ENCODE results near the gene OSM.

The OSM gene

DNA sequence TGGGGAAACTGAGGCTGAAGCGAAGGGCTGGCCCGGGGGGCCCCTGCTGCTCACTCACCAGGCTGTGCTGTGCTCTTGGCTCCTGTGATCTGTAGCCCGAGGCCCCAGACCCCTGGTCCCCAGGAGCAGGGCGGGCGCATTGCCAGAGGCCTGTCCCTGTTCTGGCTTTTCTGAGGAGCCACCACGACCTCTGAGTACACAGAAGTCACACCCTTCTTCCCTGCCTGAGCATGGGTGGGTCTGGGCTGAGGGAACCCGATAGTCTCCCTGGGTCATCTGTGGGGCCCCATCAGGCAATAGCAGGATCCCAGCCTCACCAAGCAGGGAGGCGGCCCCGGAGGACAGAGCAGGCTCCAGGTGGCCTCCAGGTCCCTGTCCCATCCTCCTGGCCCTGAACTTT is 17.5 kb upstream of the OSM start:
- no peak for DNase-seq

DNA sequence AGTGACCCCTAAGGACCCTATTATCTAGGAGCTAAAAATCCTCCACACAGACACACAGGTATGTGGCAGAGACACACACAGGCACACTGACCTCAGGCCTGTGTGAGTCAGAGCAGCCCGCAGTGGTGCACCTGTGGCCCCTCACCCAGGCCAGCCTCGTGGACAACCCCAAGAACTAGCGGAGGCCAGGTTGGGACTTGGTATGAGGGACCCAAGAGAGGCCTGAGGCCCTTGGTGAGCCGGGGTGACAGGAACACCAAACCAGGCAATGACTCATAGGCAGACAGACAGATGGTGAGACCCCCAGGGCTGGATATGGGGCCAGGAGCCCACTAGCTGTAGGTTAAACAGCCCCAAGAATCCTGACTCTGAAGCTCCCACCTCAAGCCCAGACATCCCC is 16.7 kb upstream of the OSM start:
- no peak for DNase-seq

DNA sequence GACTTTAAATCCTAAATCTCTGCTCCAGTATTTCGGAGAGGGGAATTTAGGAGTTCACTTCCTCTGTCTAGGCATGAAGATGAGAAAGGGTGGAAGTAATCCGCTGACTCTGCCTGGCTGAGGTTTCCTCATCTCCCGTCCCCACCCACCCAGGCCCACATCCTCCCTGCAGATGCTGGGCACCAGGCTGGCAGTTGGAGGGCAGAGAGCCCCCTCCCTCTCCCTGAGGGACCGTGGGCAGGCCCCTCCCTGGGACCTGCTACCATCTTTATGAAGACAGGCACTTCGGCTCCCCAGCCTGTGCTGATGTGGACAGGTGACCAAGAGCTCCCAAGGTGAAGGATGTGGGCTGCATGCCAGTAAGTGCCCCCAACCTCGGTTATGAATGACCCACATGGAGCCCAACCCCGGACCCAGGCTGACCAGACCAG is 16.0 kb upstream of the OSM start:
- DNase-seq = no peak

DNA sequence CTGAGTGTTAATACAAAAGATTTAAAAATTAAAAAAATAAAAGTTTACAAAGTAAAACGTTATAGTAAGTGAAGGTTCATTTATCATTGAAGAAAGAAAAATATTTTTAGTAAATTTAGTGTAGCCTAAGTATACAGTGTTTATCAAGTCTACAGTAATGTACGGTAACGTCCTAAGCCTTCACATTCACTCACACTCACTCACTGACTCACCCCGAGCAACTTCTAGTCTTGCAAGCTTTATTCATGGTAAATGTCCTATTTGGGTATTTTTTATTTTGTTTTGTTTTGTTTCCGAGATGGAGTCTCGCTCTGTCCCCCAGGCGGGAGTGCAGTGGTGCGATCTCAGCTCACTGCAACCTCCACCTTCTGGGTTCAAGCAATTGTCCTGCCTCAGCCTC is 13.9 kb upstream of the OSM start:
- DNase-seq = no peak

DNA sequence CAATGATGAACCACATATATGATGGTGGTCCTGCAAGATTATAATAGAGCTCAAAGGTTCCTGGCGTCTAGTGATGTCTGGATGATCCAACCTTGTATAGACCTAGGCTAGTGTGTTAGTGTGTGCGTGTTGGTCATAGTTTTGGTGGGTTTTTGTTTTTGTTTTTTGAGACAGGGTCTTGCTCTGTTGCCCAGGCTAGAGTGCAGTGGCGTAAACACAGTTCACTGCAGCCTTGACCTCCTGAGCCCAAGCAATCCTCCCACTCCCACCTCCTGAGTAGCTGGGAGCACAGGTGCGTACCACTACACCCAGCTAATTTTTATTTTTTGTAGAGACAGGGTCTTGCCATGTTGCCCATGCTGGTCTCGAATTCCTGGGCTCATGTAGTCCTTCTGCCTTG is 13.3 kb upstream of the OSM start:
- no peak for DNase-seq

DNA sequence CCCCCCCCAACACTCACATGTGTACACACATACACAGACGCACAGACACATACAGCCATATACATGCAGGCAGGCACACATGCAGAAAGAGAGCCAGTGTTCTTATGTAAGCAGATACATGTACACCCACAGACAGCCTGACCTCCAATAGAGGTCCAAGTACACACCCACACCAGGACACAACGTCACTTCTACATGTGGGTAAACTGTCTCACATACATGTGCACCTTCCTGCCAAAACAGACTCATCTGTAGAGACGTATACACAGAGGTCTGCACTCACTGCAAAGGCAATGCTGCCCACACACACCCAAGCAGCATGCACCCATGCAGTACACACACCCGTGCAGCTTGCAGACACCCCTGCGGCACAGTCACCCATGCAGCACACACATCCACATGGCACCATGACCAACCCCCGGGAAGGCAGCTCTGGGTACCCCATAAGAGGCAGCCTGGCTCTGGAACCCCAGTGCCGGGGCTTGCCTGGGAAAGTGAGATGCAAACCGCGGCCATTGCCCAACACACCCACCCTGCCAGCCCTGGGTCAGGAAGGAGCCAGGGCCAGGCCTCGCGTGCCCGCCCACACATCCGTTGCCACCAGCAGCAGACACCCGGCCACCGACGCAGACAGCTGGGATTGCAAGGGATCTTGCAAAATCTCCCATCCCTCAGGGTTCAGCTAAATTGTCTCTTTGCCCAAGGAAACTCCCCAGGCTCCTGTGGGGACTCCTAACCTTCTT is 12.6 kb upstream of the OSM start:
- no peak for DNase-seq

DNA sequence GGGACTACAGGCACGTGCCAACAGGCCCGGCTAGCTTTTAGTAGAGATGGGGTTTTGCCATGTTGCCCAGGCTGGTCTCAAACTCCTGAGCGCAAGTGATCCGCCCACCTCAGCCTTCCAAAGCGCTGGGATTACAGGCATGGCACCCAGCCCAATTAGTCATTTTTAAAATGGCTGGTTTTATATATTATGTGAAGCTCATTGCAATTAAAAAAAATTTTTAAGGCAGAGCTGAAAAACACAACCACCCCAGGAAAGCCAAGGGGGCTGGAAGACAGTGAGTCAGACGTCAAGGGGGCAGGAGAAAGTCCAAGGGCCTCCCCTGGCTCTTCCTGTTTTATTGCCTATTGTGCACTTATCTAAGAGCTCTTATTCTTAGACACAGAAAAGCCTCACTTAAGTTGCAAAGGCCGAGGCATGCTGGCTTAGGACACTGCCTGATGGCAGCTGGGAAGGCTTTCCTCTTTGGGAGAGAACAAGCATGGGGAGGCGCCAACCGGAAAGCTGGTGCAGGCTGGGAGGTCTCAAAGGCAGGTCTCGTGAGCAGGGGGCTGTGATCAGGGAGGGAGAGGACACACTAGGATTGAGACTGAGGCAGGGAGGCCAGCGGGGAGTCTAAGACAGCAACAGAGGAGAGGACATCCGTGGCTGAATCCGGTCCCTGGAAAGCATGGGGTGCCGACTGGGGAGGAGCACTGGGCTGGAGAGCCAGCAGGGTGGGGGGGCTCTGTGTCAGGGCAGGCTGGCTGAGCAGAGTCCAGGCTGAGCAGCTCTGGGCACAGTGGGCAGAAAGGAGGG is 11.1 kb upstream of the OSM start:
- DNase-seq = peak; percentile 85

DNA sequence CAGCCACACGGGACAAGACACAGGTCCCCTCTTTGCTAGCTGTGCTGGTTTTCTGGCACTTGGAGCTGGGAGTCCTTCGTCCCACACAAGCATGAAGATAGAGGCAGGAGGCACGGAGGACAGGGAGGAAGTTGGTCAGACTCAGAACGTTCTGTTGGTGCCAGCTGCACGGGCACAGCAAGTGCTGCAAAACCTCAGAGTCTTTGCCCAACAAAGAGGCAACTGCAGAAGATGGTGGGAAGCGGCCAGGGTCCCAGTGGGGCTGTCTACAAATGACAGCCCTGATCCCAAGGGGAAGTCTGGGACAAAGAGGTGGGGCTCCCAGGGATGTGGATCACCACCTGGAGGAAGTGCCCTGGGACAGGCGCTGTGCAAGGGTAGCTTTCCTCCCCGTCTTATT is 9.4 kb upstream of the OSM start:
- DNase-seq = no peak

DNA sequence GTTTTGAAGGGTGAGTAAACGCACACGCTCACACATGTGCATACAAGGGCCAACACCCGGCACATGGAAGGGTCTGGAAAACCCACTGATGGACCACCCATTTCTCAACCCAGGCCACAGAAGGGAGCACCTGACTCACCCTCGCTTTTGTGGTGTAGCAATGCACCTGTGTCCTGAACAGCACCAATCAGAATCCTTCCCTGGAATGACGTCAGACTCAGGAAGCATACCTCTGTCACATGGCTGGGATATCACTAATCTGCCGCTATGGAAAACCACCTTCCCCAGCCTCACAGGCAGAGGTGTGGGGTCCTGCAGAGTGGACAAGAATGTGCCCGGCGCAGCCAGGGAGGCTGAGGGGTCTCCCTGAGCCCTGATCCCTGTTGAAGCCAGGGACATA is 9.0 kb upstream of the OSM start:
- no peak for DNase-seq

DNA sequence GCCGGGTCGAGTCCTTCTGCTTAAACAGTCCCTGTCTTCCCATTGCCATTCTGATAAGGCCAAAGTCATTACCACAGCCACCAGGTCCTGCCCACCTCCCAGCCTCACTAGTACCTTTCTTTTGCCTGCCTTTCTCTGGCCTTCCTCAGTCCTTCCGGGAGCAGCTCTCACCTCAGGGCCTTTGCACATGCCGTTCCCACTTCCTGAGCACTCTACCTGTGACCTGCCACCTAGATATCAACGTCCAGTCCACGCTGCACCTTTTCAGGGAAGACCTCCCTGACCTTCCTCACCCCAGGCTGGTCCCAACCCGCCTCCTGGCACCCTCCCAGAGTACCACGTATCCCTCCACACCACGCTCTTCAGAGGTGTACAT is 7.8 kb upstream of the OSM start:
- no peak for DNase-seq

DNA sequence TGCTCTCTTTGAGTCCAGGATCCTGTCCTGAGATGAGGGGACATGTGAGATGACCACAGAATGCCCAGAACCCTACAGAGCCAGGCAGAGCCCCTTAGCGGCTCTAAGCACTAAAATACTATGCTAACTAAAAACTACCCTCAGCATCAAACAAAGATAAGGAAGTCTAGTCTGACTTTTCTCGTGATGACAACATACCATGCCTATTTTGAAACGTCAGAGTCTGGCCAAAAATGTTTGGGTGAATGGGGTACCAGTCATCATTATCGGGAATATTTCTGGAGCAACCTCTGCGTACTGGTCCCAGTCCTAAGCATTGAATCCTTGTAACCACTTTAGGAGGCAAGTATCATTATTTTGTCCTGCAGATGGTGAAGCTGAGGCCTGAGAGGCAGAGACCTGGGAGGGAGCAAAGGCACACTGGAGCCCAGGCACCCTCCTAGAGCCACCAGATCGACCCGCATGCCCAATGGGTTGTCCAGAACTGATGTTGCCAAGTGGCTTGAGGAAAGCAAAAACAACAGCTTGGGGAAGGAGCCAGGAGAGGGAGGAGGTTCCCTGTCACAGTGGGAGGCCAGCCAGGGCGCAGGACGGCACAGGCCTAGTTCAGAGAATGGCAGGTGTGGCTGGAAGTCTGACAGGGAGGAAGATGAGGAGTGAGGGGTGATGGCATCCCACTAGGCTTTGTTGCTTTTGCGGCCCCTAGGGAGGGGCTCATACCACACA is 7.2 kb upstream of the OSM start:
- no peak for DNase-seq

DNA sequence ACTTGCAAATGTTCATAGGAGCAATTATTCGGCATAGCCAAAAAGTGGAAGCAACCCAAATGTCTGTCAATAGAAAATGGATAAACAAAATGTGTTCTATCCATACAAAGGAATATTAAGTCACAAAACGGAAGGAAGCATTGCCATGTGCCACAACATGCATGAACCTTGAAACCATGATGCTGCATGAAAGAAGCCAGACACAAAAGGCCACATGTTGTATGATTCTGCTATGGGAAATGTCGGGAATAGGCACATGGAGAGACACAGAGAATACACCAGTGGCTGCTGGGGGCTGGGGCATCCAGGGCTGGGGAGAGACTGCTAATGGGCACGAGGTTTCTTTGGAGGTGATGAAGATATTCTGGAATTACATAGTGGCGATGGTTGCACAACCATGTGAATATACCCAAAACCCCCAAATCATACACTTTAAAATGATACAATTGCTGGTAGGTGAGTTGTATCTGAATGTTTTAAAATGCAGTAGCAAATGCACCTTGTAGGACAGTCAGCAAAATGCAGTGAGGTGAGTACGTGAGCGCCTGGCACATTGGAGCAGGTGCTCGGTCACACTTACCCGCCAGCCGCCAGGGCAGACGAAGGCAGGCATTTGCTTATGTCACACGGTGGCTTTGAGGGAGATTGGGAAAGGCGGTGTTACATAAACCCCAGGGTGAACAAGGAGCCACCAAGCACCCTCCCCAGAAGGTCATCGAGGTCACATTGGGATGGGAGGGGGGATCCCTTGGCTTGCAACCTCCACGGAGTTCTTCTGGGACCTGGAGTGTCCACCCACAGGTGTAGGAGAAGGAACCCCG is 6.3 kb upstream of the OSM start:
- DNase-seq = no peak

DNA sequence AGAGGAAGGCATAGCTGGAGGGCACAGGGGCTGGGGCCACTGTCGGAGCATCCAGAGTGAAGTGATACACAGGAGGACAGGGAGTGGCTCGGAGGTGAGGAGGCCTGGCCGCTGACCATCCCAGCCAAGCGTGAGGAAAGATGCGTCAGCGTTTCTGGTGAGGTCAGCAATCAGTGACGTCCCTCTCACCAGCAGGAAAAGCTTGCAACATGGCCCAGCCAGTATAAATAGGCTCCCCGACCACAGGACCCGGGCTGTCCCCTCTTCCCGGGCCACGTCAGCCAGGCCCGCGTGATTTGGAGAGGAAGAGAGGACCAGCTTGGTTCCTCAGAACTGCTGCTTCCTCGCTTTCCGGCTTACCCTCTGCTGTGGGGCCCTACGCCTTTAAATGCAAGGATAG is 4.2 kb upstream of the OSM start:
- peak; percentile 44 for DNase-seq

DNA sequence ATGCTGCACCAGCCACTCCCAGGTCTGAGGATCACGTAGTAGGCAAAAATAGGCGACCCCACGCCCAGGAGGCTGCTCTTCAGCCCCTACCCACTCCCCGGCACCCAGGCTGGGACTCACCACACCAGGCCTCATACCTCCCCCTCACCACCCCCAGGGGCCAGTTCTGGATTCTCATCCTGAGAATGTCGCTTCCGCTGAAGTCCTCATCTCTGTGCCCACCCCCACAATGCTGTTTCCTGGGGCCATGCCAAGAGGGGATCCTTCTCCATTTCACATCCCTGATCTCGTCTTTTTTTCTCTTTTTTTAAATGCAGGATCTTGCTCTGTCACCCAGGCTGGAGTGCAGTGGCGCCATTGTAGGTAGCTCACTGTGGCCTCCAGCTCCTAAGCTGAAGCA is 1.7 kb upstream of the OSM start:
- no peak for DNase-seq

DNA sequence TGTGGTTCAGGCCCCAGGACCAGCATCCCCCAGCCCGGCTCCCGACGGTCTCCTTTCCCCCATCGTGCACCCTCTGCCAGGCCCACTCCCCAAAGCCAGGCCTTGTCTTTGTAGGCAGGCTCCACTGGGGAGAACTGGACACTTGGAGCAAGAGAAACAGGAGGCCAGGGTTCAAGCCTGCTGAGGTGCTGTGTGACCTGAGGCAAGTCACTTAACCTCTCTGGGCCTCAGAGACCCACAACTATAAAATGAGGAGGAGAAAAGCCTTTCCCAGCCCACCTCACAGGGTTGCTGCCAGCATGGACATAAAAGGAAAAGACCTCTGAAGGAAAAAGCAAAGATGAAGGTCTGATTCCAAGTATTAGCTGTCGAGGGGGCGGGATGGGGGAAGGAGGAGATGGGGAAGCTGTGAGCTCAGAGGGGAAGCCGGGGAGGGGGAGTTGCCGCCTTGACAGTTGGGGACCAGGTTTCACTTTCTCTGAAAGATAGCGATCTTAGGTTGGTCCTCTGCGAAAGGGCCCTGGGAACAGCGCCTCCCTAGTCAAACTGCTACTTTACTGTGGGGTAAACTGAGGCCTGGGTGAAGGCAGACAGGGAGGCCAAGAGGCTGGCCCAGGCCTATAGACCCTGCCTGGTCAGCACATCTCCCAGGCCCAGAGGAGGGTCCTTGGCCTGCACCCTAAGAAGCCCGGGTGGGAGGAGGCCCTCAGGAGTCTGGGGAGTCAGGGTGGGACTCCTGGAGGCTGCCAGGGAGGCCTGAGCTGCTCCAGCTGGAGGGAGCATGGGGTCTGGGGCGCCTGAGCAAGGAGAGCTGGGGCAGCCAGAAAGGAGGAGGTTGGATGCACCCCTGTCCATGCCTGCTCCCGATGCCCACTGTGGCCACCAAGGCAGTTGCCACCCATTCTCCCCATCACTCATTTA is 991 bp upstream of the OSM start:
- DNase-seq = no peak

DNA sequence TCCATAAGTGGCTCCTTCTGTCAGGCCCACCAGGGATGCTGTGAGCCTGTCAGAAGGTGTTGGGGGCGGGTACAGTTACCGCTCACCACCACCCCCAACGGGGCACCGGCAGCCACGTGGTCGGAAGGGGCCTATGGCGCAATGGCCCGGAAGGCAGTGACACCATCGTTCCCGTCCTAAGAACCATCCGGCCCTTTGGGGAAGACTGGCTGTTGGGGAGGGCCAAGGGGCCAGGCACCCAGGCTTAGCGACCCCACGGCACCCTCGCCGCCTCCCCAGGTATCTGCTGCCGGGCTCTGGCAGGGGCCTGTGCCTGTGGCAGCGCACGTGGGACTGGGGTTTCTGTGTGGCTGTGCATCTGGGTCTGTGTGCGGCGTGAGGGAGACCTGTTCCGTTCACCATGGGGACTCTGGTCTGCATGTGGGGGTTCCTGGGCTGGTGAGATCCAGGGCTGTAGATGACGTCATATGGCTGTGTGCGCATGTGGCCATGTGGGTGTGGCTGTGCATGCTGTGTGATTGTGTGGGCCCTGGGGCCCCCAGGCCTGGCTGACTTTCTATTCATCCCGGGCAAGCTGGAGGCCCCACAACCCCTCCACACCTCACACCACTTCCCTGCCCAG is 717 bp downstream of the OSM start:
- no peak for DNase-seq

DNA sequence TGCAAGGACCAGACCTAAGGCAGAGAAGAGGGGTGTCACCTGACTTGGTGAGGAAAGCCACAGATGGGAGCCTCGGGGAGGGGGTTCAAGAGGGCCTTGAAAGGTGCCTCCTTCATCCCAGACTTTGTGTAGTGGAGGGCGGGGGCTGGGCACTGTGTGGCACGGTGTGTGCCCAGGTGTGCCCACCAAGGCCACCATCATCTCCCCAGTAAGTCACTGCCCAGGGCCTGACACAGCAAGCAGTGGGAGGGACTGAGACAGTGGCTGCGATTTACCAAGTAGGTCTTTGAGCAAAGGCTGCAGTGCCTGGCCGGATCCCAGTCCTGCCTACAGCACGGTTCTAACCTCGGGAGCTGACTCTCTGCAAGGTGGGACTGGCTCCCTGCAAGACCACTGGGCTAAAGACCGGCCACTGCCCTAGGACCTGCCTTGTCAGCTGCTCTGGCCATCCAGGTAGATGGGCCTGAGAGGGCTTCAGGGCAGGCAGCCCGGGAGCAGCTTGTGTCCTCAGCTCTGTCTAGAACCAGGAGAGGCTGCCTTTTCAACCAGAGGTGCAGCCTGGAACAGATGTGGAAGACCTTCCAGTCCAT is 1.4 kb downstream of the OSM start:
- no peak for DNase-seq

DNA sequence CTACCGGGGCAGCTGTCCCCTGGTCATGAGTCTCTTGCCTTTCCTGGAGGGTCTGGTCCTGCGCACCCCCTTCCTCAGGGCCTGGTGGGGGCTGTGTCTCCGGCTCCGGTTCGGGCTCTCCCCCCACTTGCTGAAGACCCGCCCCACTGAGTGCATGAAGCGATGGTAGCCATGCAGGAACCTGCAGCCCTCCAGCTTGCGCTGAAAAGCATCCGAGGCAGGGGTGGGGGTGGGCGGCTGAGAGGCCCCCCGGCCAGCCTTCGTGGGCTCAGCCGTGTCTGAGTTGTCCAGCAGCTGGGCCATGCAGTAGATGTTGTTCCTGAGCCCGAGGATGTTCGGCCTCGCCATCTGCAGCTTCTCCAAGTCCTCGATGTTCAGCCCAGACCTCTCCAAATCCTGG is 2.8 kb downstream of the OSM start:
- DNase-seq = no peak

DNA sequence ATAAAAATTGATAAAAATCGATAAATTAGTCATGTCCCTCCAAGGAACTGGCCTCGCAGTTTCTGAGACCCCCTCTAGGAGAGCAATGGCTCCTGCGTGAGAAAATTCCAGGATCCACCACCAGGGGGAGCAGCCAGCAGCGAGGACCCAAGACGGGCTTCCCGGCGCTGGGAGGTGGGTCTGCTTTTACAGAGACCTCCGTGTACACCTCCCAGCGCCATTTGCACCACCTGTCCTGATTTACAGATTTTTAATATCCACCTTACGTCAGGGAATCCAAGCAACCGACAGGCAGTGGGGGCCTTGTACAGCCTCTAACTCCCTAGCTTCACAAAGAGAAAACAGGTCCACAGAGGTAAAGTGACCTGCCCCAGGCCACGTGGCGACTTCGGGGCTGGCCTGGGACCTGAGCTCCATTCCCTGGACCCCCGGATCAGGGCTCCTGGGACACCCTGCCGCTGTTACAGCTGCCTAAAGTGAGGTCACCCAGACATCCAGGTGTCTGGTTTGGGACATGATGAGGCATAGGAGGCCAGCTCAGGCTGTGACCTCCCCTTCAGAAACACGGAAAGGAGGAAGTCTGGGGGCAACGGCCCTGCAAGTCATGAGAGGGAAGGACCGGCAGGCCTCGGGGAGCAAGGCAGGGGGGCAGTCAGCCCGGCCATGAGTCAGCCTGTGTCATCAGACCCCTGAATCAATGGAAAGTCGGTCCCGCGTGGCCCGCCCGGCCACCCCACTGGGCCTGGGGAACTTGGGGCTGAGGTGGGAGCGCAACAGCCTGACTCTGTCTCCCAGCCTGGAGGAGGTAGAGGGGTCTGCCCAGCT is 3.5 kb downstream of the OSM start:
- DNase-seq = peak; percentile 68

DNA sequence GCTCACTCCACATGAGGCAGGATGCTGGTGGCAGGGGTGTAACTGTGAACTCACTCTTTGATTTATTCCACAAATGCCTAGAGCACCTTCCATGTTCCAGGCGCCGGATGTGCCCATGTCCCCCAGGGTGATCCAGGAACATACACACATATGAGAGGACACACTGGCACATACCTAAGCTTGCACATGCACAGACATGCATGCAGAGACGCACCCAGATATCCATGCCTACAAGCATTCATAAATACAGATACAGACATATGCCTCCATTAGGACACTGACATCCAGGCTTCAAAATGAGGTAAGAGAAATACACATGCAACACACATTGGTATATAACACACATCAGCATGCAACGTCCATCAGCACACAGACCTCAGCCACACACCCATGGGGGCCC is 4.5 kb downstream of the OSM start:
- DNase-seq = no peak
